NCI-H345 (cell line): ENCODE measurements around the gene CTPS2.
"Not testable (repeated sequence)": the region's sequence is repeated elsewhere in the genome, so short reads cannot be mapped to it uniquely, and the experiment has no call there.

Source experiments
- DNase-seq: peaks from one replicate; lab custom pipeline; 2025; lab: John Stamatoyannopoulos, UW

The CTPS2 gene

GRCh38 chrX:16653424-16653823 lies 59.0 kb downstream of the CTPS2 start:
- no peak for DNase-seq

DNA sequence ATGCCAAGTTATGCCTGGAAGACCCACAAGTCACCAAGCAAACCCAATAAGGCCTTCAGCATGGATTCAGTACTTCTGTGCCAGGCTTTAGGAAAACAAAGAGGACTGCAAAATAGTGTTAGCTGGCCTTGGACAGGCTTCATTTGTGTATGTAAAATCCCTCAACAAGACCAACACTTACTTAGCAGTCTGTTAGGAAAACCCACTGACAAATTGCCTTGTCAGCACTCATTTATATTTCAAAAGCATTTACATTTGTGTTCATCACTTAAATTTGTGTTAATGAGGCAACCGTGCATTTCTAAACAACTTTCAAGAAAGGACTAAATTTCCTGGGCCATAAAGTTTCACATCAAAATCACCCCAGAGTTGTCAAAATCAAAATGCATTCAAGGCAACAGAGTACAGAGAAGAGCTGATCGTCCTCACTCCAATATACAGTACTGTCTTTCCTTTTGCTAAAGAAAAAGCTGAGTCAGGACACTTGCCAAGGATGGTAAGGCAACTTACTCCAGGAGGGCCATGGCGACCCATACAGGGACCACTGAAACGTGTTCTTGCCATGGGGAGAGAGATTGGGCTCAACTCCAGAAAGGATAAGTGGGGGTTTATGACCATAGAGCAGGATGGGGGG lies 61.0 kb downstream of the CTPS2 start:
- DNase-seq, result no peak

DNA sequence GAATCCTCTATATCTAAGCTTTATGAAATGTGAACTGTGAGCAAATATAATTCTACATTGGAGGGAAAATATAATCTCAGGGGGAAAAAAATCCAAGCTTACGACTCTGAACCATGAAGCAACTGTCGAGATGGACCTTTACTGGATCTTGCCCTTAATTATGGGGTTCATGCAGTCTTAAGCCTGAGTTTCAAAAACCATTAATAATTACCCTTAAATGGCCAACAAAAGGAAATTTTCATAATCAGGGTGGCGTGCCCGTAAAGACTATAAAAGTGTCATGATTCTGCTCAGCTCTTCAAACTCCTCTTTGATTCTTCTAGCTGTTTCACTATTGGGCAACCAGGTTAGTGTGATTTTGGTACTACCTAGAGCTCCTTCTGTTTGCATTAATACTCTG lies 62.6 kb downstream of the CTPS2 start, which contains the start of gene S100G:
Gene S100G, plus strand, starts transcription at position 301 of the 400 bp plus-strand sequence. CDS start 849 bp downstream, outside the sequence.
- DNase-seq, result no peak

DNA sequence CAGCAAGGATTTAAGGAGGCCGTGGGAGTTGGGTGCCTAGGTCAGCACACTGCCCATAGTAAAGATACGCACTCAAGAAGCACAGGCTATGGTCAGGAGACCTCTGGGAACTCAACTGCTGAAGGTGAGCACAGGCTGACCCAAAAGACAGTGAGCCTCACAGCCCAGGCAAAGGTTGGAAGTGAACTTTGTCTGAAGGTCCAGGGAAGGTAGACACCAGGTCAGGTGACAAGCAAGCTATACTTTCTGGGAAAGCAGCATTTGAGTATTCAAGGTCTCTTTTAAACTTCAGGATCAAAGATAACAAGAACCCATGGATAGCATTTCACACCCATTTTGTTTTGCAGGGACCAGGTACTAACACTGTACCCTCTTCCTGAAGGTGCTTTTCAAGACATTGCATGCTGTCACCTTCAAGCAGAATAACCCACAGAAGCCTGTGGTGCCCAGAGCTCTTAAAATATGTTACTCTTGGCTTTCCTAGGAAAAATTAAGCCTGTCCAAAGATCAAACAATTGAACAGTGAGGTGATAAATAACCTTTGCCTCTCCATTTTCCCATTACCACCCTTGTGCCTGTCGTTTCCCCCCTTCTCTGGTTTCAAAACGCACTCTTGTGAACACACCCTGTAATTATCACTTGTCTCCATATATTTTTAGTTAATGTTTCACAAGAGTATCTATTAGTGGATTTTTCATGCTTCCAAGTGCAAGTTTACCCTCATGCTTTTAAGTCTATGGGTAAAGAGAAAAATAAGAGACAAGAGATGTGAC lies 65.9 kb downstream of the CTPS2 start:
- no peak for DNase-seq

DNA sequence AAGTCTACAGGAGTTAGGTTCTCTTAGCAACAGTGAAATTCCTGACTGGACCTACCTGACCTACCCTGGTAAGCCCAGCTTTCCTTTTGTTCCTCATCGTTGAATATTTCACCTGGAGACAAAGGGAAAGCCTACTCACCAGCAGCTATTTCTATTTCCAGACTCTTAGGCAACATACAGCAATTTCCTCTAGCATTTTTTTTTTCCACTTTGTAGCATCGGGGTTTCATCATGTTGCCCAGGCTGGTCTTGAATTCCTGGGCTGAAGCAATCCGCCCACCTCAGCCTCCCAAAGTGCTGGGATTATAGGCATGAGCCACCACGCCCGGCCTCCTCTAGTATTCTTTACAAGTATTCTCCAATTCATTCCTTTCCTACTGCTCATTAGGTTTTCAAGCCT lies 69.3 kb downstream of the CTPS2 start:
- no peak for DNase-seq

GRCh38 chrX:16640823-16641222 lies 71.6 kb downstream of the CTPS2 start:
- DNase-seq, result no peak

DNA sequence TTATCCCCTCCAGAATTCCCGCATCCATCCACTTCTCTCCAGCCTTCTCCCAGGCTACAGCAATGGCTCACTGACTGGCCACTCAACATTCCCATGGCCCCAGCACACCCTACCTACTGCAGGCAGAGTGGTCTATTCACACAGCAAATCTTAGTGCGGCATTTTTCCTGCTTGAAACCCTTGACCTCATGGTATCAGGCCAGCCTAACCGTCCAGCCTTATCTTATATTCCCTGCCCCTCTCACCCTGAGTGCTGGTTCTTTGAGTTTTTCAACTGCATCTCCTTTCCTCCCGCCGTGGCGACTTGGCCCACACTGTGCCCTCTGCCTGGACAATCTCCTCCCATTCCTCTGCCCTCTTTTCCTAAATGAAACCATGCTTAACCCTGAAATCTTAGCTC lies 72.5 kb downstream of the CTPS2 start:
- DNase-seq, result no peak

- DNase-seq, result no peak
Observed at GRCh38 chrX:16638533-16638932, 73.9 kb downstream of the CTPS2 start.

DNA sequence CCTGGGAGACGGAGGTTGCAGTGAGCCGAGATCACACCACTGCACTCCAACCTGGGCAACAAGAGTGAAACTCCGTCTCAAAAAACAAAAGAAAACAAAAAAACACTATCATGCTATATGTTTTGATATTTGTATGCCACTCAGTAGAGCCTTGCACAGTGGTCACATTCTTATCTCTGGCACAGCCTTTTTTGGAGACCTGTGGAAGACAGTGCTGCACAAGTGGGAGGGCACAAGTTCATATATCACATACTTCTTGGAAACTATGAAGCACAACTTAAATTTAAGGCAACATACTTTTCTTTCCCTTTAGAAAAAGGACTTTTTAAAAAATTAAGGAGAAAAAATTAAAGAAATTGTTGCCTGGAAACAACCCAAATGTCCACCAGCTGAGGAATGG lies 76.9 kb downstream of the CTPS2 start:
- no peak for DNase-seq

DNA sequence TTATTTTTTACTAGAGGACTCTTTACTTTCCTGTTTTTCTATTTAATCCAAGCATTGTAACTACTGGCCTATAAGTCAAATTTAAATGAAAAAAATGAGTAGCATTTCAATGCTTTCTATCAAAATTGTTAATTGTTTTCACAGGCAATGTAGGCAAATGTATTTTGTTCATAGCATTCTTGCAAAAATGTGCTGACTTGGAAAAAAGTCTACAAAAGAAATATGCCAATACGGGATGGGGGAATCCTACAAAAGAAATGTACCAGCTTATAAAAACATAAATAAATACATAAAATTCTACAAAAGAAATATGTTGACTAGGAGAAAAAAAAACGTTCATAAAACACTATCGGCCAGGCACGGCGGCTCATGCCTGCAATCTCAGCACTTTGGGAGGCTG lies 77.4 kb downstream of the CTPS2 start:
- DNase-seq, result no peak

DNA sequence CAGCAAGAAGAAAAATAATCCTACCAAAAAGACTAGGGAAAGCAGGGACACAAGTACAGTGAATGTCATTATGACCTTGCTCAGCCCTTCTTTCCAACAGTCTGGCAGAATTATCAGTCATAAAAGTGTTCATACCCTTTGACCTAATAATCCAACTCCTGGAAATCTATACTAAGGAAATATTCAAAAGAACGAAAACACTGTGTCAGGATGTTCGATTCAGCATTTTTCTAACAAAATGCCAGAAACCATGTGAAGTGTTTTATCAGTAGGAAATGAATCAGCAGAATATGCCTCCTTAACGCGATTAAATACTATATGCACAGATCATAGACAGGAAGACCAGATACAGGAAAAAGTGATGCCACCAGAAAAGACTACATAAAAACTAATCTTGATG lies 78.7 kb downstream of the CTPS2 start:
- no peak for DNase-seq

GRCh38 chrX:16629909-16630308 lies 82.6 kb downstream of the CTPS2 start:
- DNase-seq, result no peak

- no peak for DNase-seq
Observed at GRCh38 chrX:16628946-16629595, 83.4 kb downstream of the CTPS2 start.

GRCh38 chrX:16628511-16628910 lies 84.0 kb downstream of the CTPS2 start:
- not testable (repeated sequence) for DNase-seq

- DNase-seq, result no peak
Observed at GRCh38 chrX:16619024-16619423, 93.4 kb downstream of the CTPS2 start.

- DNase-seq, result no peak
Observed at GRCh38 chrX:16618422-16618821, 94.0 kb downstream of the CTPS2 start.

- DNase-seq, result no peak
Observed at GRCh38 chrX:16617382-16617781, 95.1 kb downstream of the CTPS2 start.

GRCh38 chrX:16612257-16612897 lies 100.1 kb downstream of the CTPS2 start:
- DNase-seq, result no peak

- DNase-seq, result not testable (repeated sequence)
Observed at GRCh38 chrX:16610654-16611053, 101.8 kb downstream of the CTPS2 start.

- no peak for DNase-seq
Observed at GRCh38 chrX:16610121-16610621, 102.3 kb downstream of the CTPS2 start.

GRCh38 chrX:16606142-16606720 lies 106.2 kb downstream of the CTPS2 start:
- no peak for DNase-seq

GRCh38 chrX:16604337-16604736 lies 108.1 kb downstream of the CTPS2 start:
- no peak for DNase-seq
